GM06990 (cell line): ENCODE results near the gene LAMTOR5.

Experiments used
- DNase-seq: peaks from one replicate; pipeline ENCODE4 v3.0.0-alpha.2; 2011; ENCODE audit not compliant: insufficient read length; ENCODE audit errors: extremely low read depth
- H3K27me3 ChIP-seq: replicated peaks from 2 replicates; pipeline ENCODE4 v1.6.0; 2011; ENCODE audit warnings: low read length; ENCODE audit not compliant: control insufficient read depth, insufficient read depth
- H3K36me3 ChIP-seq: 2 replicates; pipeline ENCODE4 v1.5.1; 2011; ENCODE audit warnings: low read length; ENCODE audit not compliant: control insufficient read depth, insufficient read depth
- H3K4me3 ChIP-seq: replicated peaks from 2 replicates; pipeline ENCODE4 v1.5.1; 2011; ENCODE audit warnings: low read depth, mild to moderate bottlenecking, control low read depth, low read length
- CTCF ChIP-seq: IDR thresholded peaks from 2 replicates; pipeline ENCODE4 v1.5.1; 2011; ENCODE audit warnings: low read length, control low read depth, mild to moderate bottlenecking, inconsistent platforms; ENCODE audit not compliant: insufficient read depth, poor library complexity, severe bottlenecking

Gene LAMTOR5

GRCh38 chr1:110356379-110356778 lies 51.1 kb downstream of the LAMTOR5 start:
- Histone ChIP-seq H3K27me3 (no peaks in the 10 kb centered on the region), H3K36me3 (peaks cover 3% of the 10 kb centered on the region), H3K4me3 (no peak overlapping the region)
- no peak for TF ChIP-seq CTCF
- no peak for DNase-seq

GRCh38 chr1:110355321-110355720 lies 52.2 kb downstream of the LAMTOR5 start:
- H3K4me3 ChIP-seq, result no peak overlapping the region
- peaks cover 3% of the 10 kb centered on the region for H3K36me3 ChIP-seq
- TF ChIP-seq CTCF, result no peak
- H3K27me3 ChIP-seq, result no peaks in the 10 kb centered on the region
- DNase-seq, result no peak
